Measurements from ENCODE around the gene BACH2.

BACH2 gene

DNA sequence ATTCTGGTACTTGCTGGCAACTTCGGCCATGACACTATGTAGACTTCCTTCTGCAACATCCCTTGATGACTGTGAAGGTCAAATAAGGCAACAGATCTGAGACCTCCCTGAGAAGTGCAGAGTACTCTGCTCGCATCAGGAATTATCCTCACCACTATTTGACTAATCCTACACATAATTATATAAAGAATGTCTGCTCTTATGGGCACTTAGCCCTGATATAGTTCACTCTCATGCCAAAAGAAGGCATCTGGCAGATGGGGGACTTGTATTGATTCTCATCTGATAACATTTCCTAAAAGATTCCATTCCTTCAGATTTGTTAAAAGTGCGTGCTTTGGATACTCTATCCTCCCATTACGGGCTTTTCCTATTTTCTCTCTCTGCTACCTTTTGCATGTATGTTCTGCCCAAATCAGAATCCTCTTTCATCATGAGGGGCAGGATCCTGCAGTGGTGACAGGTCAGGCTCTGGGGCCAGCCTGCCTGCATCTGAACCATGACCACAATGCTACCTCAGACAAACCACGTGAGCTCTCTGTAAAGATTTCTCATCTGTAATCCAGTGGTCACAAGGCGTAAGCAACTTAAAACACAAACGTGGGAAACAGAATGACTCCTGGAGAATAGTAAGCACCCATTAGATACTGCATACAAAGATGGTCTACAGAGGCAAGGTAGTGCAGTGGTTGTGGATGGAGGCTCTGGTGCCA is 268.4 kb downstream of the BACH2 start:
- DNase-seq (ENCODE audit: low spot score), result peak; percentile 33

DNA sequence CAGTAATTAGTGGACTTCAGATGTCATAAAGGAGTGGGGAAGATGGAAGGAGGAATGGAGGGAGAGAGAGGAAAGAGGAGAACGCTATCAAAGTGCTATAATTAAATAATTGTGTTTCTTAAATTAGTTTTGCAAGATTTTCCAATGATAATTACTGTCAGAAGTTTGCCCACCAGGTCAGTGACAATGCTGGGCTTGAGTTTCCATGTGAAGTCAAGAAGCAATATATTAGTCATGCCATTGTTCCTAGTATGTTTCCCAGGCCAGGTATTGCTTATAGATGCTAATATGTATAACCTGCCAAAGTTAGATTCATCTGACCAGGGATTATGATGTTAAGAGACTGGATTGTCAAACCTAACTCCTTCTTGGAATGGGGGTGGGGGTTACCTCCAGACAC is 270.4 kb downstream of the BACH2 start:
- no peak for DNase-seq (ENCODE audit: low spot score)

DNA sequence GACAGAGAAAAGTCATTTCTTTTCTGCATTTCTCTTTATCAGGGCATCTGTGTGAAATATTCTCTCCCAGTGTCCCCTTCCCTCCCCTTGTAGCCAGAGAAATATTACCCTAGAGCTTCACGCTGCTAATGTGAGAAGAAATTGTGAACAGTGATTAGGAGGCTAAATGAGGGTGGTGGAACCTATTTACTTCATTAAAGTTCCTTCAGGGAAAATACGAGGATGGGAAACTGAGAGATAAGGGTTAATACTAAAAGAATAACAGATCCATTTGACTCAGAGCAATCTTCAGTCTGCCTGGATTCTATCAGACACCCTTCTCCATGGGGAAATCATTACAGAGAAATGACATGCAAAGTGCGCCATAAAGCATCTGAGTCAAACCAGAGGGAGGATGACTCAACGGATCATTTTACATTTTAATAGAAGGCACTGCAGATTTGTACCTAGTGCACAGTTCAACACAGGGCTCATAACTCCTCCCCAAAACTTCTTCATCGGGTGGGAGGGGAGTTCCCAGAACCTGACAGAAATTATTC is 271.1 kb downstream of the BACH2 start:
- DNase-seq (ENCODE audit: low spot score), result peak; percentile 86

DNA sequence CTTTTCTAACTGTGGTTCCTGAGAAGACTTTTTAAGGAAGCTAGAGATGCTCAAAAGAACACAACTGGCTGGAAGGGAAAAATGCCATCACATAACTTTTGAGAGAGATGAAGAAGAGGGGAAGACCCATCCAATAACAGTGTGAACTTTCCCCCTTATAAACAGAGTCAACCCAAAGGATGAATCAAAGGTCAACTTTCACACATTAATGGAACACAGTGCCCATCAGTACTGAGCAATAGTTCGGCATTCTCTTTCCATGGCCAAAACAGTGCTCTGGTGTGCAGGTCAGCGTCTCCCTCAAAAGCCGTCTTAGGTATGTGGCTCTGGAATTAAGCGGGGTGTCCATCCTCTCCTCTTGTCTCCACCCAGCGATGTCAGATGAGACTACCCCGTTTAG is 272.0 kb downstream of the BACH2 start:
- DNase-seq (ENCODE audit: low spot score), result no peak

DNA sequence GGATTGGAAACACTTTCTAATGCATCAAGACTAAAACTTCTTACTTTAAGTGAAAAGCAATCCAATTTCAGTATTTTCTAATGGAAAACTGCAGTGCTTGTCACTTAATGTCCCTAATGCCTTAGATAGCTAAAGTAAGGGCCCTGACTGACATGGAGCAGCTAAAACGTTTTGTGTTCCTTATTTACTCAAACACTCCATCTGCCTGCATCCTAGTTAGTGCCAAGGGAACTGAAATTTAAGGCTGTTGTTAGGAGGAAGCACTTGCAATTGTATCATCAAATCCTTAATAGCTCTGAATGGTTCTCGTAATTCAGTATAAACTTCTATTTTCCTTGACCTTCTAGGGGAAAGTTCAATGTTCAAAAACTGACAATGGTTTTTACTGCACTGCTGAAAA is 274.9 kb downstream of the BACH2 start:
- DNase-seq (ENCODE audit: low spot score), result no peak

DNA sequence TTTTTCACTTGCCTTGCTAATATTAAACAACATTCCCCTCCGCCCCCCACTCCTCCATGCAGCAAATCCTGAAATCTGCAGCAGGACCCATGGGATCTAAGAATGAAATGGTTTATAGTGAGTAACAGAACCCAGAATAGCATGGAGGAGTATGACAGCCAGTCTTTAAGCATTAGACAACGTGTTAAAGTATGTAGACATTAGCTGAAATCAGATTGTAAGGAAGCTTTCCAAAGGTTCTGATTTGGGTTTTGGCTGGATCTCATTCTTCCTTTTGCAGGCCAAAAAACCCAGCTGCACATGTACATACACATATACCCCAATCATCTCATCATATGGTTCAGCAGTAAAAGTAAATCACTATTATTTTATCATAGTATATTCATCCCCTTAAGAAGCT is 275.9 kb downstream of the BACH2 start:
- DNase-seq (ENCODE audit: low spot score), result no peak

DNA sequence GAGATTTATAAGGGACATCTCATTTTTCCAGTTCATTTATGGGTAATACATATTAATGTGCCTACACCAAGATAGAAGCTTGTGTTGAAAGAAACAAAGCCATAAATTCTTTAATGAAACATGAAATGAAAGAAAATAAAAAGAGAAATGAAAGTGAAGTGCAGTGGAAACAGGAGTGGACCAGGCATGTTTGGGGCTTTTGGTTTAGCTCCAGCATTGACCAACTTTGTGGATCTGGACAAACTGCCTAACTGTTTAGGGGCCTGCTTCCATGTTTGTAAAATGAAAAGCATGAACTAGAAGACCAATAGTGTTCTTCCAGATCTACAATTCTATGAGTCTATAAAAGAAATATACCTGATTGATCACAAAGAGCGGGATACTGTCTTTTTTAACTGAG is 277.4 kb downstream of the BACH2 start:
- DNase-seq (ENCODE audit: low spot score), result no peak

DNA sequence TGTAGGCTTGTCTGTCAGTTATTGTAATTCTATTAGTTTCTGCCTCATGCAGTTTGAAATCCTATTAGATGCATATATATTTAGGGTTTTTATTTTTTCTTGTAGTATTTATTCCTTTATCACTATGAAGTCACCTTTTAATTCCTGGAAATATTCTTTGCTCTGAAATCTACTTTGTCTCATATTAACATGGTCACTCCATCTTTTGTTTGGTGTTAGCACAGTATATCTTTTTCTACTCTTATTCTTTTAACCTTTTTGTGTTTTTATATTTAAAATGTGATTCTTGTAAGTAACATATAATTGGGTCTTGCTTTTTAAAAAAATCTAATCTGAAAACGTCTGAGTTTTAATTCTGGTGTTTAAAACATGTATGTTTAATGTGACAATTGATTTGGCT is 280.8 kb downstream of the BACH2 start:
- DNase-seq (ENCODE audit: low spot score), result no peak

DNA sequence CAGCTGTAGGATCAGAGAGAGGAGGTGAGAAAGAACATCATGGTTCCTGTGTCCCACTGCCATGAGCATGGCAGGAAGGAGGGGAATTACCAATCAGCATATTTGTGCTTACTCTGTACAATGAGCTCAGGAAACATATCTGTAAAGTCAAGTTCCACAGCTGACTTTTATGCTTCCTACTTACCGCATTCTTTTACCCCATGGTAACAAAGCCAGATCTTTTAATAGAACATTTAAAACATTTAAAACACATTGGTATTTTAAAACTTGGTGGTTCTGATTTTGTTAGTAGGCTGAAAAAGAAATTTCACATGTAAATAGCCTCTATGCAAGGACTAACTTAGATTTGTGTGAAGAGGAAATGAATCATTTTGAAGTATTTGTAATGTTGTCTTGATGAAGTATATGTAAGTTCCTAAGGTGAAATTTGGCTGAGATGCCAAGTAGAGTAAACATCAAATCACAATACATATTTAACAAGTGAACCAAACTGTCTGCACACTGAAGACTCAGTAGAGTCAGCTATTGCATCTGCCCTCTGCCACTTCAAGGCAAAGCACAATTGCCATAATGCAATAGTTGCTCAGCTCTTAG is 287.6 kb downstream of the BACH2 start:
- peak; percentile 65 for DNase-seq (ENCODE audit: low spot score)

DNA sequence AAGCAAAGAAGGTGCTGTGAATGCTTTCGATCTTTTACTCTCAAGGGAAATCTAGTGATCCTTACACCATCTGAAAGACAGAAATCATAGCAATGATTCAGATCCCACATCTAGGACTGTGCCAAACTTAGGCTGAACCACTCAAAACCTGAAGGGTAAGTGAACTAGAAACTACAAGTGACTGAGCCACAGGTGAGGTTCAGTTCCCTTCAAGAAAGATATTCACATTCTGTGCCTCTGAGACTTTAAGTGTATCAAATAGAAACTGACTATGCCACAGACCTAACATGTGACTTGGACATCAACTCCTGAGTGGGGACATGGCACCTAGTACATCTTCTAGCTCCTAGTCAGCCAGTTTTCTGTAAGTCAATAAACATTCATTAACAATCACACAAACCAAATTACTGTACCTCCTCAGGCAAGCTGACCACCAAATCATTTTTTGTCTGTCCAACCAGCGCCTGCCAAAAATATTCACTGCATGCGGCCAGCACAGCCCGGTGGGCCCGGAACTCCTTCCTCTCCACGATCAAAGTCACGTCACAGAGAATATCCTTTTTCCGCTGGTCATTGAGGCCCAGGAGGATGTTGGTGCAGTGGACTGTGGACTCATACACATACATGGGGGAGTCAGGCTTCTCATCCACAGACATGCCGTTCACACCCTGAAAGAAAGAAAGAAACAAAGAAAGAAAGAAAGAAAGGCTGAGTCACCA is 288.3 kb downstream of the BACH2 start:
- DNase-seq (ENCODE audit: low spot score), result peak; percentile 82

DNA sequence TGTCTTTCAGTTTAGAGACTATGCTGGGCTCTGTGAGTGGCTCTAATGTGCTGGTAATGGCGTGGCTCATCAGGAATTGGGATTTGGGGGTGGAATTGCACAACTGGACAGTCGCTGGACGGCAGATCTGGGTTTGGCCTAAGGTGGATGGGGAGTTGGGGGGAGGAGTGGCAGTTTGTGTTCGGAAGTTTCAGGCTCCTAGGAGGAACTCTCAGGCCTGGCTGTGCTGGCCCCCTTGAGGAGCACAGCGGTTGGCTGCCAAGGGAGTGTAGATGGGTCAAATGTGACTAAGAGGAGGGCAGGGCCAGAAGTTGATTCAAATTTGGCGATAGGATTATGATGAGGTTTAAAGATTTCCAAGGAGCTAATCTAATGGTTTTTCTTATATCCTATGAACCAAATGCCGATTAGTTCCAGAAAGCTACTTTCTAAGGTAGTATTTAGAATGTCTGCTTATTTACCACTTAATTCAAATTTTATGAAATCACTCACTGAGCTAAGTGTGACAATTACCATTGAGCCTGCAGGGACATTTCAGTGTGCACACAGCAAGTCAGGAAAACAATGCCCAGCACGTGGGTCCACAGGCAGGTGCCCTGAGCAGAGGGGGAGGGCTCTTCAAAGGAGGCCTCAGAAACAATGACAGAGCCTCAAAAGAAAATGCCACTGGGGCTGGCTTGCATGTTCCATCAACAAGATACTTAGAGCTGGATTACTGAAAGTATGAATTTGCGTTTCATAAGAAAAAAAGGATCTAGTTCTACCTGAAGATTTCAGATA is 291.4 kb downstream of the BACH2 start:
- DNase-seq (ENCODE audit: low spot score), result no peak

DNA sequence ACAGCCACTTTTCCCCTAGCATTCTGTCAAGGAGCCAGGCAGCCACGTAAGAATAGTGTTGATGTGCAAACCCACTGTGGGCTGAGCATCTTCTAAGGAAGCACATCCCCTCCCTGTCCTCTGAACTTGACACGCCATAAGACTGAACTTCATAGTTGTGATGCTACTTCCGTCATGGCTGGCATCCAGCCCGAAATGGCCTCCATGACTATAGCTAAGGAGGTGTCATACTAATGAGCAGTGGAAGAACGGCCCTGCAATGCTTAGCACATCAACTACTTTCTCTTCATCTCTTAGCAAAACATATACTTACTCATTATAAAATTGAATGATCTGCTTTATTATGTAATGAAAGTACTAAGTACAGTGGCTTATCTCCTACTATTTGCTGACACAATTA is 292.1 kb downstream of the BACH2 start:
- DNase-seq (ENCODE audit: low spot score), result no peak

DNA sequence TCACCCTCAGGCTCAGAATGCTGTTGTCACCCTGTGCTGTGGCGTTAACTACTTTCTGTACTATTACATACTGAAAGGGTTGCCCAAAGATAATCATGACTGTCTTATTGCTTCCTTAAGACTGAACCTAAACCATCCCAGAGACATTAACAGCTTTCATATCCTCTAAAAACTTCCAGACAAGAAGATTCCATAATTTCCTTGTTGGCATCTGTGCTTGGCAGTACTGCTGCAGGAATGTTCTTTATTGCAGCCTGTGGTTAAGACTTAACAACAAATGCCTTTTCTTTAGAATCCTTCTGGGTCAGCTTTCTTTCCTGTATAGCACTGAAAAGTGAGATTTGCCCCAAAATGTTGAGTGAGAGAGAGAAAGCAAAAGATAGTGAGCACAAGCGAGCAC is 292.7 kb downstream of the BACH2 start:
- no peak for DNase-seq (ENCODE audit: low spot score)

DNA sequence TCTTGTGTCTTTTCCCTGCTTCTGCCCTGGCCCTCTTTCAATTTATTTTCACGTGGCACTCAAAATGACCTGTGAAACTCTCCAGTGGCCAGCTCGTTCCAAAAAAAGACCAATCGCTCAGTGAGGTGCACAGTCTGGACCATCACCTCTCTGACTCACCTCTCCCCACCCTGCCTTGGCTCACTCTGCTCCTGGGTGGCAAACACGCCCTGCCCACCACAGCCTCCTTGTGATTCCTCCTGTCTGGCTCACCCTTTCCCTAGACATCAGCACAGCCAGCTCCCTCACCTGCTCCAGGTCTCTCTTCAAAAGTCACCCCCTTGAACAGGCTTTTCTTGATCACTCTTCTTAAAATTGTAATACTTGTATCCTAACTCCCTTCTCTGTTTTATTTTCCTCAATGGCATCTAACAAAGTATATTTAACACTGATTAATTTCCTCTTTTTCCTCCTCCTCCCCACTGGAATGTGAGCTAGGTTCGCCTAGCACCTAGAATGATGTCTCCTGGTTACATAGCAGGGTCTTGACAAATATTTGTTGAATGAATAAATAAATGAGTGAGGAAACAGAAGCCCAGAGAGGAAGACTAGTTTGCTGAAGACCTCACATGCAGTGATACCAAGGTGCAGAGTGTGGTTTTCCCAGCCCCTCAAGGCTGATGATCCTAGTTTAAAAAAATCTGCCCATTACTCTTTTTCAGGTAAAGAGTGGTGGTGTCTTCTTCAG is 293.4 kb downstream of the BACH2 start:
- no peak for DNase-seq (ENCODE audit: low spot score)

DNA sequence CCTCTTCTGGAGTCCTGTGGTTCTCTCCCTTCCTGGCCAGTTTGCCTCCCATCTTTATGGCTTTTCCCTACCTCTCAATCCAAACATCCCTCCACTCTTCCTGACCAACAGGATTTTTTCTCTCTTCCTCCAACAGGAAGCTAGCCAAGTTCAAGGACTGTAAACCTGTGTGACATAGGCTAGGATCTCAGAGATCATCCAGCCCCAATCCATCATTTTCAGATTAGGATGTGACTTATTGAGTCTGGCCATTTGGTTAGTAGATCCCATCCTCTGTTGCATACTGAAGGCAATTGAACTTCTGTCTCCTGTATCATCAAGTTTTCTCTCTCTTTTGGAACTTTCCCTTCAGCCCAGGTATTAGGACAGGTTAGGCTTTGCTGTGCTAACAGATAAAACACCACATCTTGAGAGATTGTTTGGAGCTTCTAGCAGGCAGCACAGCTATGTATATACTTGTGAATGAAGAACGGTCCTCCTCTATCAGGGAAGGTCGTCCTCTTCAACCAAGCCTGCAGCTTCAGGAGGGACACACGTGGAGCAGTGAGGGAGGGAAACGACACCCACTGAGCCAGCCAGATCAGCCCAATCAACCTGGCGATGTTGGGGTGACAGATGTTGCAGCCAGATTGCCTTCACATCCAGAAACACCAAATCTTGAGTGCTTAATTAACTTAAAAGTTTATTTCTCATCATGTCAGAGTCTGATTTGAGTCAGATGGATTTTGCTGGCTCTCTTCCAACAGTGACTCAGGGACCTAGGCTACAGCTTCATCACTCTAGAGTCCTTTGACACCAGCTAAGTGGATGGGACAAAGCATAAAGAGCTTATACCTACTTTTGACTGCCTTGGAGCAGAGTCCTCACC is 295.5 kb downstream of the BACH2 start:
- DNase-seq (ENCODE audit: low spot score), result peak; percentile 73

DNA sequence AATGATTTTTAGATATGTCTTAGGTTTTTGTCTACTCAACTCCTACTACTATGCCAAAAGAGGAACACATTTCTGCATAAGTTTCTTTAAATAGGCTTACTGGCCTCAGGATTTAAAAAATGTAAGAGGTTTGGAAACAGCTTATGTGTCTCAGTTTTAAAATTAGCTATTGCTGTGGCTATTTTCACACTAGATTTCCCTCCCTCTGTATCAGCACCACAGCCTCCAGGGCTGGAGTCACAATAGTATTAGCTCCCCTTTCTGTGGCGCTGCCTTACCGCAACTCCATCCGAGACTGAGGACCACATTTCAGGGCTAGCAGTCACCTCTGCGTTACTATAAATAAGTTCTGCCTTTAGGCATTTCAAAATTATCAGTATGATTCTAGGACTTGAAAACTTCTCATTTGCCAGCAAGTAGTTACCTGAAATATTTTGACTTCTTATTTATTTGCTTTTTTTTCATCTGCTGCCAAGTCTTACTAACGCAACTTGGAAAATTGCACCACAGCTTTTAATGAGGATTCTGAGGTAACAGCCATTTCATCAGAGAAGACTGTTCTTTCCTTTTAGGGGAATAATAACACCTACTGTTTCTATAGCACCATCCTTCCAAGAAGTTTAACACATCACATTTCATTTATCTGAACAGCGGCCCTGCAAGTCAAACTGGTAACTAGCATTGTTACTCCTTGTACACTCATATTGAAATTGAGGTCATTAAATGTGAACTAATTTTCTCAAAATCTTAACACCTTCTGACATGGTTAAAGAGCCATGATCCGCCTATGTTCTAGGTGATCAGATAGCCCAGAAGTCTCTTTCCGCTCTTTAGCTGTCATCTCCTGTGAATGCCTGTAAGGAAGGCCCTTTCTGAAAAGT is 296.5 kb downstream of the BACH2 start:
- DNase-seq (ENCODE audit: low spot score), result peak; percentile 72

DNA sequence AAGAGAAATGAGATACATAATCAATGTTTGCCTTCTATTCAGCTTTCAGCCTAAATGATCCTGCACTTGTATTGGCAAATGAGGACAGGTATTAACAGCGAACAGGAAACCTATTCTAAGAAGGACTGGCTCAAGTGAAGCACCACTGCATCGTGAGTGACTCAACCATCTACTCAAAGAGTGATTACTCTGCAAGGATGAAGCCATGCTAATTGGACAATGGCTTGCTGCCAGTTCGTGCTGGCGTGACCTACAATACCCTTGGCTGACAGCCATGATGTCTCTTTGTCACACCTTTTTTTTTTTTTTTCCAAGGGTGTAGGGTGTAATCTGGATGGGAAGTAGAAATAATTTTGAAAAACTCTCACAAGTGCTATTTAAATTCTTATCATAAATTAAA is 297.5 kb downstream of the BACH2 start:
- DNase-seq (ENCODE audit: low spot score), result peak; percentile 77

DNA sequence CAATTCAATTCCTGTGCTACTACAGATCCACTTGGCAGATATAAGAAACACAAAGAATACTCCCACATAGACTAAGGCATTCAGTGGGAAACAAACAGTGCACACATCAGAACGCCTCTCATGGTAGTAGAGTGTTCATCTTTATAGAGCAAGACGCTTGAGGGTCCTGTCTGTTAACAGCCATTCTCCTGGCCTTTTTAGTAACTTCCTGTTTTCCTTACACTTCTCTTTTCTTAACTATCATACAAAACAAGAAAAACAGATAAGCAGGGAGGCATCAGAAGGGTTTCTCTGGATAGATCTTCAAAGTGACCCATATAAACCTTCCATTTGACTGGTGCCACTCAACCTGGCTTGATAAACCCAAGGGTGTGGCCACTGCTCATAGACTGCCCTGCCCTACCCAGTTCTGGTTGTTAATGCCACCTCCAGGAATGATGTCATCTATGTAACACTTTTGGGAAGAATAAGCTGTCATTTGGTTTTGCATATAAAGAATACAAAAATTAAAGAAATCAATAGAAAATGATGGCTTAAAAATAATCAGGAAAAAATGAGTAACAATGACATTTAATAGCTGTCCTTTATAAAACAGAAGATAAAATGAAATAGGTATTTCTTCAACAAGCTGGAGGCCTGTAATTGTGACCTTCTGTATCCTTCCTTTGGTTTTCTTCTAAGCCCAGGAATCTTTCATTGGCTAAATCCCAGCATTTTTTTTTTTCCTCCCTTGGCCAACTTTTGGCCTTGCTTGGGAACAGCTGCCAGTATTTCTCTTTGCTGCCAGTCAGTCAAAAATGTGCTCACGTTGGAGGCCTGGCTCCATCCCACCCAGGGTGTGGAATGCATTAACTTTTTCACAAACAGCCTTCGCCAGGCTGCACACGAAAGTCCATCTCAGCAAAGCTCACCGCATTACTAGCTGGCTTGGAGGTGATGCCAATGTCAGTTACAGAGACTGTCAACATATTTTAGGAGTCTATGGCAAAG is 298.9 kb downstream of the BACH2 start:
- DNase-seq (ENCODE audit: low spot score), result no peak

Measured in activated CD4-positive, alpha-beta T cell treated with anti-CD3 and anti-CD28 coated beads, Interleukin-2, Interleukin-4, amounts not matched to agents 100 ng/mL and 50 ng/mL, durations not matched to agents 16 hours and 8 hours (primary cell).